GM19043 (cell line): ENCODE results near the gene FGF22.

Experiments
- ATAC-seq: cut with Tn5 transposase; IDR thresholded peaks from one replicate; pipeline ENCODE4 v1.9.1; 2021; ENCODE audit warnings: low read depth; ENCODE audit not compliant: unreplicated experiment

FGF22 gene

GRCh38 chr19:676339-677105, 36.8 kb downstream of the FGF22 start, which contains the start of gene FSTL3:
Gene FSTL3 (plus strand): TSS chr19:676392. CDS start chr19:676424, 32 bp downstream.
- ATAC-seq = no peak

- ATAC-seq = no peak
Observed at GRCh38 chr19:677201-677600, 37.5 kb downstream of the FGF22 start.

GRCh38 chr19:677601-678436, 38.1 kb downstream of the FGF22 start:
- no peak for ATAC-seq

GRCh38 chr19:678791-679388, 39.2 kb downstream of the FGF22 start:
- no peak for ATAC-seq

GRCh38 chr19:679418-680286, 40.0 kb downstream of the FGF22 start:
- ATAC-seq = no peak

GRCh38 chr19:680287-681028, 40.8 kb downstream of the FGF22 start:
- peak; percentile 67 for ATAC-seq

GRCh38 chr19:681029-682019, 41.6 kb downstream of the FGF22 start:
- ATAC-seq = peak; percentile 29

- ATAC-seq = no peak
Observed at GRCh38 chr19:682678-683320, 43.1 kb downstream of the FGF22 start.

GRCh38 chr19:685454-685931, 45.8 kb downstream of the FGF22 start:
- no peak for ATAC-seq

- ATAC-seq = no peak
Observed at GRCh38 chr19:686589-687297, 47.1 kb downstream of the FGF22 start.

GRCh38 chr19:687569-688166, 48.0 kb downstream of the FGF22 start:
- no peak for ATAC-seq

GRCh38 chr19:688214-688613, 48.5 kb downstream of the FGF22 start:
- ATAC-seq = no peak

GRCh38 chr19:688992-689391, 49.3 kb downstream of the FGF22 start:
- no peak for ATAC-seq

- ATAC-seq = no peak
Observed at GRCh38 chr19:690203-690602, 50.5 kb downstream of the FGF22 start.
